ENCODE data around the gene BEND7.

GRCh38 chr10:13527864-13528122, 1.0 kb downstream of the BEND7 start:
- TF ChIP-seq POLR2AphosphoS5 (IDR thresholded peaks at IDR 0.05; ENCODE audit: low read depth, low read length) (no peak), POLR2A (IDR thresholded peaks at IDR 0.05; ENCODE audit: low read depth, low read length) (no peak)
